ENCODE results near the gene RNF135.
"Not testable (repeated sequence)": the region's sequence is repeated elsewhere in the genome, so short reads cannot be mapped to it uniquely, and the experiment has no call there.

Gene RNF135, protein sequence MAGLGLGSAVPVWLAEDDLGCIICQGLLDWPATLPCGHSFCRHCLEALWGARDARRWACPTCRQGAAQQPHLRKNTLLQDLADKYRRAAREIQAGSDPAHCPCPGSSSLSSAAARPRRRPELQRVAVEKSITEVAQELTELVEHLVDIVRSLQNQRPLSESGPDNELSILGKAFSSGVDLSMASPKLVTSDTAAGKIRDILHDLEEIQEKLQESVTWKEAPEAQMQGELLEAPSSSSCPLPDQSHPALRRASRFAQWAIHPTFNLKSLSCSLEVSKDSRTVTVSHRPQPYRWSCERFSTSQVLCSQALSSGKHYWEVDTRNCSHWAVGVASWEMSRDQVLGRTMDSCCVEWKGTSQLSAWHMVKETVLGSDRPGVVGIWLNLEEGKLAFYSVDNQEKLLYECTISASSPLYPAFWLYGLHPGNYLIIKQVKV

GRCh38 chr17:30970831-30971567, at the start of gene RNF135:
Gene RNF135 (plus strand): TSS chr17:30971039. CDS start chr17:30971074, 35 bp downstream.
- DNase-seq (ENCODE audit: low spot score in 2 of 2), result peak; percentile 72
- Mint-ChIP-seq H3K9me3 (peaks cover 2% of the 10 kb centered on the region), H3K27me3 (no peaks in the 10 kb centered on the region), H3K4me1 (peaks cover 26% of the 10 kb centered on the region), H3K4me3 (peak within 1 kb of the TSS; percentile 99), H3K27ac (peak within 1 kb of the TSS; percentile 100), H3K36me3 (peaks cover 11% of the 10 kb centered on the region)
- peak; percentile 57 for ATAC-seq (ENCODE audit: low read depth)

DNA sequence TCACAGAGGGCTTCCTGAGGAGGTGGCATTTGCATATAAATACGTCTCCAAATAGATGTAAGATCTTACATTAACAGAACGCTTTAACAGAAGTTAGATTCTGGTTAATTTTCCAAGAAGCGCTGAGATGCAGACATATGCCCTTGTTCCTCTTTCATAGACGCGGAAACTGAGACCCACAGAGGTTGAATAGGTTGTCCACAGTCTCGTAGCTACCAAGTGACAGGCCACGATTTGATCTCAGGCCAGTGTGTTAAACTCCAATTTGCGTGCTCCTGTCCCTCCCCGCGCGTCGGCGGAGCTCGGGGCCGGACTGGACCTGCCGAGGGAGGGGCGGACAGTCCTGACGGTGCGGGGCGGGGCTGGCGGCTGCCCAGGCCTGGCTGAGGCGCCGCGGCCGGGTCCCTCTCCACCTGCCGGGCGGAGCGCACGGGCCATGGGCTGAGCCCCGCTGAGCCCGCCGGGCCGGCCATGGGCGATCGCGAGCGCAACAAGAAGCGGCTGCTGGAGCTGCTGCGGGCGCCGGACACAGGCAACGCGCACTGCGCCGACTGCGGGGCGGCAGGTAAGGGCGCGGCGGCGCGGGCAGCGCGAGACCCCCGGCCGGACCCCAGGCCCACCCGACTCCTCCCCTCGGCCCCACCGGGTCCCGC, 49.2 kb upstream of the RNF135 start, which contains the start of gene ADAP2:
Gene ADAP2, plus strand, starts transcription at position 402 of the 653 bp plus-strand sequence. Its CDS starts 70 bp downstream, at position 472.
- peak within 1 kb of the TSS; percentile 97 for H3K4me3 Mint-ChIP-seq
- peak; percentile 75 for ATAC-seq (ENCODE audit: low read depth)
- H3K36me3 Mint-ChIP-seq, result no peaks in the 10 kb centered on the region
- no peaks in the 10 kb centered on the region for H3K9me3 Mint-ChIP-seq
- H3K27me3 Mint-ChIP-seq, result no peaks in the 10 kb centered on the region
- peak; percentile 31 to 55 for DNase-seq (ENCODE audit: low spot score in 2 of 2)
- peaks cover 15% of the 10 kb centered on the region for H3K4me1 Mint-ChIP-seq
- H3K27ac Mint-ChIP-seq, result peak within 1 kb of the TSS; percentile 84

DNA sequence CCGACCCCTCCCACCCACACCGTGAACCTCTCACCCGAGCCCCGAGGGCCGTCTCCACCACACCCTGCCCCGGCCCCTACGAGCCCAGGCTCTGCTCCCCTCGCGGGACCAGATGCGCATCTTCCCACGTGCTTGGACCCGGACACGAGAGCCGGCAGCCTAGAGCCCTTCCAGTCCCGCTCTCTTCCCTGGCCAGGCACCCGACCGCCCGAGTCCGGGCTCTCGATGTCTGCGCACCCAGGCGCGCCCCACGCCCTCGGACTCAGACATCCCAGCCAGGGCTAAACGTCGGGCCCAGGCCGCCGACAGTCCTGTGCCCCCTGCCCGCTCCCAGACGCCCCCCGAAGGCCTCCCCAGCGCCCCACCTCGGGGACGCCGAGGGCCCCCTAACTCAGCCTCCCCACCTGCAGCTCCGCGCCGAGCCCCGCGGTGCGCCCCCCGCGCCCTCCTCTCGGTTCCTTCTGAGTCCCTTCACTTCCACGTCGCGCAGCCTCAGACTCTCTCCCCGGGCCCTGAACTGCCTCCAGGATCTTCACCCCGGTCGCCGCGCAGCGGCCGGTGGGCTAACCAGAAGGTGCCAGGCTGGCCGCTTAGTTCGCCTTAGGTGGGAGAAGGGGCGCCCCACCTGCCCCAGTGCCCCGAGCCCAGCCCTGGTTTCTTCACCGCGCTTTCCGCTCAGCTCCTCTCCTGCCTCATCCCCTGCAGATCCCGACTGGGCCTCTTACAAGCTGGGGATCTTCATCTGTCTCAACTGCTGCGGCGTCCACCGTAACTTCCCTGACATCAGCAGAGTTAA, 48.4 kb upstream of the RNF135 start:
- DNase-seq (ENCODE audit: low spot score in 2 of 2) (peak; percentile 15 to 51), ATAC-seq (ENCODE audit: low read depth) (peak; percentile 46)
- Mint-ChIP-seq H3K4me1 (peaks cover 18% of the 10 kb centered on the region), H3K4me3 (peak overlapping the region; percentile 86), H3K9me3 (no peaks in the 10 kb centered on the region), H3K27me3 (no peaks in the 10 kb centered on the region), H3K27ac (peak overlapping the region; percentile 81), H3K36me3 (peaks cover 3% of the 10 kb centered on the region)

GRCh38 chr17:30924341-30924740, 46.5 kb upstream of the RNF135 start:
- Mint-ChIP-seq H3K4me3 (peak overlapping the region; percentile 21), H3K27ac (no peak overlapping the region), H3K9me3 (no peaks in the 10 kb centered on the region), H3K36me3 (peaks cover 3% of the 10 kb centered on the region), H3K27me3 (no peaks in the 10 kb centered on the region), H3K4me1 (peaks cover 18% of the 10 kb centered on the region)
- DNase-seq (ENCODE audit: low spot score in 2 of 2) (no peak), ATAC-seq (ENCODE audit: low read depth) (no peak)

DNA sequence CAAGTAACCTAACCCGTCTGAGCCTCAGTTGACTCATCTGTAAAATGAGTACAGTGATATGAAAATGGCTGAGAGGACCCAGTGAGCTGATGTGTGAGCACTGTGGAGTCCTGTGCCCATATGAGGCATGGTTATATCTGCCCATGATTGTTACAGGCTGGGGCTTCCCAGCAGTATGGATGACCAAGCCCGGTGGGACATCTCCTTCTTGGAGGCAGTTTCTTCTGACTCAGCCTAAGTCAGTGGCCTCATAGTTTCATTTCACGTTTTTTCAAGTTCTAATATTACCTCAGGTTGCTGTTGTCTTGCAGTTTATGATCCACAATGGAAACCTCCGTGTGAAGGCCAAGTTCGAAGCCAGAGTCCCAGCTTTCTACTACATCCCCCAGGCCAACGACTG, 44.3 kb upstream of the RNF135 start:
- H3K27ac Mint-ChIP-seq, result no peak overlapping the region
- H3K27me3 Mint-ChIP-seq, result no peaks in the 10 kb centered on the region
- ATAC-seq (ENCODE audit: low read depth) (no peak), DNase-seq (ENCODE audit: low spot score in 2 of 2) (no peak)
- no peaks in the 10 kb centered on the region for H3K9me3 Mint-ChIP-seq
- peaks cover 9% of the 10 kb centered on the region for H3K36me3 Mint-ChIP-seq
- no peak overlapping the region for H3K4me3 Mint-ChIP-seq
- H3K4me1 Mint-ChIP-seq, result peaks cover 9% of the 10 kb centered on the region

DNA sequence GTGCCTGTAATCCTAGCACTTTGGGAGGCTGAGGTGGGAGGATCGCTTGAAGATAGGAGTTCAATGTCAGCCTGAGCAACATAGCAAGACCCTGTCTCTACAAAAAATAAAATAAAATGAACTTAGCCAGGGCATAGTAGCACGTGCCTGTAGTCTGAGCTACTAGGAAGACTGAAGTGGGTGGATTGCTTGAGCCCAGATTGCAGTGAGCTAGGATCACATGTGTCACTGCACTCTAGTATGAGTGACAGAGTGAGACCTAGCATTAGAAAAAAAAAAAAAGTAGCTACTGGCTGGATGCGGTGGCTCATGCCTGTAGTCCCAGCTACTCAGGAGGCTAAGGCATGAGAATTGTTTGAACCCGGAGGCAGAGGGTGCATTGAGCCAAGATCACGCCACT, 43.1 kb upstream of the RNF135 start:
- H3K36me3 Mint-ChIP-seq, result peaks cover 9% of the 10 kb centered on the region
- H3K27me3 Mint-ChIP-seq, result no peaks in the 10 kb centered on the region
- DNase-seq (ENCODE audit: low spot score in 2 of 2) (no peak), ATAC-seq (ENCODE audit: low read depth) (no peak)
- H3K27ac Mint-ChIP-seq, result no peak overlapping the region
- H3K4me1 Mint-ChIP-seq, result peaks cover 5% of the 10 kb centered on the region
- no peaks in the 10 kb centered on the region for H3K9me3 Mint-ChIP-seq
- no peak overlapping the region for H3K4me3 Mint-ChIP-seq

DNA sequence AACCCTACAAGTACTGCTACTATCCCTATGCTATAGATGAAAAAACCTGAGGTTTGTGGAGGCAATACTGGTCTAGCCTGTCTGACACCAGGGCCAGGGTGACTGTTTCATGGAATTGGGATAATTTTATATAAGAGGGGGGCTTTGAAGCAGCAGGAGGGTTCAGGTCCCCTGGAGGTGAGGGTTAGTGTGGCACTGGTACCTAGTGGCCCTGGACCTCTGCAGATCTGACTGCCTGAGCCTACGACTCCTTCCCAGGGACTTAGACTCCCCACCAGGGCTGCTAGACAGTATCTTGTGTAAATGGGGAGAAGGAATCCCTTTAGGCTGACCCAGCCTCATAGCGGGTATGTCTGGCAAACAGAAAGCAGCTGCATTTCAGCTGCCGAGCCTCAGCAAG, 42.3 kb upstream of the RNF135 start:
- H3K27ac Mint-ChIP-seq, result no peak overlapping the region
- DNase-seq (ENCODE audit: low spot score in 2 of 2), result no peak
- H3K27me3 Mint-ChIP-seq, result no peaks in the 10 kb centered on the region
- peaks cover 3% of the 10 kb centered on the region for H3K4me1 Mint-ChIP-seq
- H3K4me3 Mint-ChIP-seq, result no peak overlapping the region
- H3K9me3 Mint-ChIP-seq, result no peaks in the 10 kb centered on the region
- no peak for ATAC-seq (ENCODE audit: low read depth)
- peaks cover 9% of the 10 kb centered on the region for H3K36me3 Mint-ChIP-seq

GRCh38 chr17:30929081-30929633, 41.7 kb upstream of the RNF135 start:
- H3K36me3 Mint-ChIP-seq, result peaks cover 13% of the 10 kb centered on the region
- no peak for DNase-seq (ENCODE audit: low spot score in 2 of 2)
- H3K4me3 Mint-ChIP-seq, result no peak overlapping the region
- H3K27ac Mint-ChIP-seq, result no peak overlapping the region
- no peaks in the 10 kb centered on the region for H3K27me3 Mint-ChIP-seq
- no peaks in the 10 kb centered on the region for H3K9me3 Mint-ChIP-seq
- no peak for ATAC-seq (ENCODE audit: low read depth)
- peaks cover 3% of the 10 kb centered on the region for H3K4me1 Mint-ChIP-seq

- not testable (repeated sequence) for H3K4me3 Mint-ChIP-seq; H3K27me3 Mint-ChIP-seq; H3K4me1 Mint-ChIP-seq; H3K9me3 Mint-ChIP-seq; H3K27ac Mint-ChIP-seq; DNase-seq (ENCODE audit: low spot score in 2 of 2); ATAC-seq (ENCODE audit: low read depth)
- peaks cover 15% of the 10 kb centered on the region for H3K36me3 Mint-ChIP-seq
Observed at GRCh38 chr17:30929861-30930260, 41.0 kb upstream of the RNF135 start.

DNA sequence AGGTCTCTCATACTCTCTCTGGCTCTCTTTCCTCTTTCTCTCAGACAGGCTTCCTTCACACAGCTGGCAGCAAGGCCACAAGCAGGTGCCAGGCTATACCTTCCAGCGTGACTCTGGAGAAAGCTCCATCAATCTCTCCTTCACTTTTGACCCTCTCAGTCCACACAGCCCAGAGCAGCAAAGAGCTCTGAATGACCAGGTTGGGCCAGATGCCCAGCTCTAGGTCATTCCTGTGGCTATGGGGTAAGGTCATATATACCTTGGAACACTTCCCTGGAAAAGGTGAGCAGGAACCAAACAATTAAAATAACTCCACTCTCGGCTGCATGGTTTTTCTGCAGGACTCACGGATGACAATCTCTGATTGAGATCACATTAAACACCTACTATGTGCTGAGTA, 40.3 kb upstream of the RNF135 start:
- ATAC-seq (ENCODE audit: low read depth) (no peak), DNase-seq (ENCODE audit: low spot score in 2 of 2) (no peak)
- H3K4me3 Mint-ChIP-seq, result no peak overlapping the region
- no peaks in the 10 kb centered on the region for H3K27me3 Mint-ChIP-seq
- peaks cover 18% of the 10 kb centered on the region for H3K36me3 Mint-ChIP-seq
- no peak overlapping the region for H3K27ac Mint-ChIP-seq
- no peaks in the 10 kb centered on the region for H3K9me3 Mint-ChIP-seq
- peaks cover 3% of the 10 kb centered on the region for H3K4me1 Mint-ChIP-seq

- not testable (repeated sequence) for ATAC-seq (ENCODE audit: low read depth); H3K4me1 Mint-ChIP-seq
Observed at GRCh38 chr17:30931582-30931981, 39.3 kb upstream of the RNF135 start.

GRCh38 chr17:30933966-30934365, 36.9 kb upstream of the RNF135 start:
- no peak overlapping the region for H3K4me3 Mint-ChIP-seq
- H3K4me1 Mint-ChIP-seq, result peaks cover 3% of the 10 kb centered on the region
- H3K9me3 Mint-ChIP-seq, result no peaks in the 10 kb centered on the region
- DNase-seq (ENCODE audit: low spot score in 2 of 2) (no peak), ATAC-seq (ENCODE audit: low read depth) (no peak)
- H3K36me3 Mint-ChIP-seq, result peaks cover 26% of the 10 kb centered on the region
- H3K27ac Mint-ChIP-seq, result peak overlapping the region; percentile 17
- no peaks in the 10 kb centered on the region for H3K27me3 Mint-ChIP-seq

More at GRCh38 chr17:30931582-30931981, 39.3 kb upstream of the RNF135 start:
- DNase-seq (ENCODE audit: low spot score in 2 of 2); H3K27ac Mint-ChIP-seq; H3K9me3 Mint-ChIP-seq; H3K27me3 Mint-ChIP-seq; H3K4me3 Mint-ChIP-seq: not testable (repeated sequence)
- H3K36me3 Mint-ChIP-seq, result peaks cover 21% of the 10 kb centered on the region

GRCh38 chr17:30939051-30939689, 31.7 kb upstream of the RNF135 start:
- Mint-ChIP-seq H3K4me3 (peak overlapping the region; percentile 79), H3K27me3 (no peaks in the 10 kb centered on the region), H3K36me3 (peaks cover 34% of the 10 kb centered on the region), H3K9me3 (no peaks in the 10 kb centered on the region), H3K4me1 (peaks cover 6% of the 10 kb centered on the region), H3K27ac (peak overlapping the region; percentile 93)
- peak; percentile 85 for ATAC-seq (ENCODE audit: low read depth)
- peak in 1 of 2 donors; percentile 23 for DNase-seq (ENCODE audit: low spot score in 2 of 2)
